Amygdala (tissue), 56 donors: ENCODE data around the gene SMARCD1.

Experiments
- DNase-seq, 56 donors: peaks; one replicate each; lab custom pipeline; 2025; lab: John Stamatoyannopoulos, UW

The SMARCD1 gene

GRCh38 chr12:50084775-50085614, at the start of gene SMARCD1:
Gene SMARCD1 (plus strand): TSS chr12:50085342. CDS start chr12:50085370, 28 bp downstream.
- DNase-seq: peak; percentile 63 to 95 (median 89)

DNA sequence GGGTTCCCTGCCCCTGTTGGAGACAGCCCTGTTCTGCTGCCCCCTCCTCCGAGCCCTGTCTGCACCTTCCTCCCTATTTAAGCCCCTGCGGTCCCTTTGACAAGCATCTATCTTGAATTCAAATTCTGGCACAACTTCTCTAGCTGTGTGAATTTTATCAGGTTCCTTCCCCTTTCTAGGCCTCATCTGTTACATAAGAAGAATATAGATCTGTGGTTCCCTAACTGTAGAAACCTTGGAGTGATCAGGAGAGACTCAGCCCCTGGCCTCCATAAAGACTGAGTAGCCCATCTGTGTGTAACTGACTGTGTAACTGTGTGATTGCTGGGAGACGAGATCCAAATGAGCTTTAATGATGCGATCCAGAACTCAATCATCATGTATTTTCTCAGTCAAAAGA, 46.8 kb upstream of the SMARCD1 start:
- DNase-seq: no peak

DNA sequence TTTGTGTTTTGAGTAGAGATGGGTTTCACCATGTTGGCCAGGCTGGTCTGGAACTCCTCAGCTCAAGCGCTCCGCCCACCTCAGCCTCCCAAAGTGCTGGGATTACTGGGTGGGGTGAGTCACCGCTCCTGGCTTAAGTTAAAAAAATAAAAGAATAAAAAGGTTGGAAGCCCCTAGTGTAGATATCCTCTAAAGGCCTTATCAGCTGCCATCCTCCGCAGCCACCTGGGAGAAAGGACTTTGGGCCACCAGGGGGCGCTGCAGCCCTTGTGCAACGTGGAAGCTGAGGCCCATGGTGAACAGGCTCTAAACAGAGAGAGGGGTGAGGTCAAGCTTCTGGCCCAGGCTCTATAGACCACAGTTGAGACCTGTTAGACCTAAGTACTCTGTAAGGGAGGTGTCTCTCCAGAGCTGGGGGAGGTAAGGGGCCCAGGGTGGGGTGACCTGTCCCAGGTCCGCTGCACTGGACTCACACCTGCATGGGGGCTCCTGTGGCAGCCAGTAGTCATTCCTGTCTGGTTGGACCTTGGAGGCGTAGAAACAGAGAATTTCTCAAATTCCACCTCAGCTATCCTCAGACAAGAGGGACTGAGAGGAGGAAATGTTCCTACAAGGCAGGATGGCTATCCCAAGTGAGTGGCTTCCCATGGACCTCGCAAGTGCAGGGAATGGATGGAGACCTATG, 45.8 kb upstream of the SMARCD1 start:
- peak in 49 of 56 donors; percentile 14 to 92 (median 60) for DNase-seq

GRCh38 chr12:50040657-50041056, 44.5 kb upstream of the SMARCD1 start:
- no peak for DNase-seq

DNA sequence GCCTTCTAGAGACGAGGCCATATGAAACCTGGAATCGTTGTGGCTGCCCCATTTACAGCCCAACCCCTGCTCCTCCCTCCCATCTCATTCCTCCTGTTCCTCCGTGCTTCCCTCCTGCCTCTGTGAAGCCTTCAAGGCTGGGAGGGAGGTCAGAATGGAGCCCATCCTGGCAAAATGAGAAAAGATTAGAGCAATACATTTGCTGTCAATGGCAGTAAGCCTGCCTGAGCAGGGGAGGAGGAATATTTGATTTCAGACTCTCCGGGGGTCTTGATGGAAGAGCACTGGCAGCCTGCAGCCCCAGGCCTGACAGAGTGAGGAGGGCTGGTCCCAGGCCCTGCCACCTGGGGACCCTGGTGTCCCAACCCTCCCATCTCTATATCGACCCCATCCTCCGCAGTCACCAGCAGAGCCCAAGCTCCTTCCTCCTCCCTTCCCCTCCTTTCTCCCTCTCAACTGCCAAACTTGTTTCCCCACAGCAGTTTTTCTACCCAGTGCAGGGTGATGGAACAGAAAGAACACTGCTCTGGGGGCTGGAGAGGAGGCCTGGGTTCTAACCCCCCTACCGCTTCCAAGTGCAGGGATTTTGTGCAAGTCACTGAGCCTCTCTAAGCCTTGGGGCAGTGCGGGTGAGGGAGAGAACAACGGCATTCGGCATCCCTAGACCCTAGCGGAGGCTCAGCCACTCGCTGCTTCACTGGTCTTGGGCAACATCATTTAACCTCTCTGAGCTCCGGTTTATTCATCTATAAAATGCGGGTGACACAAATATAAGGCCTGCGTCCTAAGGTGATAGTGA, 43.9 kb upstream of the SMARCD1 start:
- no peak for DNase-seq

DNA sequence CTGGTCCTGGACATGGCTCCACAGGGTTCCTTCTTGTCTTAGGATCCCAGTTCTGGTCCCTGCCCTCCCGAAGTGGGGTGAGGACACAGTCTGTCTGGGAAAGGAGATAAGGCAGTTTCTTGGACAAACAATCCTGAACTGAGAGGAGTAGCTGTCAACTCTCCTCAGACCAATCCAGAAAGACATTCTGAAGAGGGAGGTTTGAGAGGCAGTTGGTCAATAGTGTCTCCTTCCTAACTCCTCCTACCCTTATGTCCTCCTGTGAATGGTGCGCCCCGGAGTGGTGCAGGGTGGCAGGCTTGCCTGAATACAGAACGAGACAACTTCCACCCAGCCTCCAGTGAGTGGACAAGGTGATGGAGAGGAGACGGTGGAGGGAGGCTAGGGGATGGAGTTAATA, 43.2 kb upstream of the SMARCD1 start:
- DNase-seq: no peak

GRCh38 chr12:50042693-50043092, 42.4 kb upstream of the SMARCD1 start:
- DNase-seq: no peak

GRCh38 chr12:50043308-50043707, 41.8 kb upstream of the SMARCD1 start:
- no peak for DNase-seq

DNA sequence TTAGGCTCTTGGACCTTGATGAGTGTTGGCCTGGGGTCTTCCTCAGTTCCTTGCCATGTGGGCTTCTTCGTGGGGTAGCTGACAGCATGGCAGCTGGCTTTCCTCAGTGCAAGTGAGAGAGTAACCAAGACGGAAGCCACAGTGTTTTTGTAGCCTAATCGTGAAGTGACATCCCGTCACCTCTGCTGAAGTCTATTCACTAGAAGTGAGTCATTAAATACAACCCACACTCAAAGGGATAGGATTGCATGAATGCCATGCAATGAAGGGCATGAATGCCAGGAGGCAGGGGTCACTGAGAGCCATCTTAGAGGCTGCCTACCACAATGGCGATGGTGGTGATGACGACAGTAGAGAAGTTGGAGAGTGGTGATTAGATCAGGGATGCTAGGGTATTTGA, 41.3 kb upstream of the SMARCD1 start:
- DNase-seq: no peak

GRCh38 chr12:50047693-50048250, 37.4 kb upstream of the SMARCD1 start:
- no peak for DNase-seq

- no peak for DNase-seq
Measured at GRCh38 chr12:50049254-50050118, 35.7 kb upstream of the SMARCD1 start.

DNA sequence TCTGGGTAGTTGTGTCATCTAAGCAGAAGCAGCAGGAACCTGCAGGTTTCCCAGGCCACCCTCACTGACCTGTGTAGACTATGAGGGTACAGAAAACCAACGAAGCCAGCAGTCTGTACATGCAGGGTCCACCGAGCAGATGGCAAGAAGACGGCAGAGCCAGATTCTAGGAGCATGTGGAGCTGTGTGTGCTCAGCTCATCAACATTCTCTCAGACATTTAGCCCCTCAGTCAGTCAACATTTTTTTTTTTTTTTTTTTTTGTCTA, 35.1 kb upstream of the SMARCD1 start:
- DNase-seq: no peak

- DNase-seq: peak in 9 of 56 donors; percentile 10 to 33 (median 25)
Measured at GRCh38 chr12:50050410-50051098, 34.6 kb upstream of the SMARCD1 start.

DNA sequence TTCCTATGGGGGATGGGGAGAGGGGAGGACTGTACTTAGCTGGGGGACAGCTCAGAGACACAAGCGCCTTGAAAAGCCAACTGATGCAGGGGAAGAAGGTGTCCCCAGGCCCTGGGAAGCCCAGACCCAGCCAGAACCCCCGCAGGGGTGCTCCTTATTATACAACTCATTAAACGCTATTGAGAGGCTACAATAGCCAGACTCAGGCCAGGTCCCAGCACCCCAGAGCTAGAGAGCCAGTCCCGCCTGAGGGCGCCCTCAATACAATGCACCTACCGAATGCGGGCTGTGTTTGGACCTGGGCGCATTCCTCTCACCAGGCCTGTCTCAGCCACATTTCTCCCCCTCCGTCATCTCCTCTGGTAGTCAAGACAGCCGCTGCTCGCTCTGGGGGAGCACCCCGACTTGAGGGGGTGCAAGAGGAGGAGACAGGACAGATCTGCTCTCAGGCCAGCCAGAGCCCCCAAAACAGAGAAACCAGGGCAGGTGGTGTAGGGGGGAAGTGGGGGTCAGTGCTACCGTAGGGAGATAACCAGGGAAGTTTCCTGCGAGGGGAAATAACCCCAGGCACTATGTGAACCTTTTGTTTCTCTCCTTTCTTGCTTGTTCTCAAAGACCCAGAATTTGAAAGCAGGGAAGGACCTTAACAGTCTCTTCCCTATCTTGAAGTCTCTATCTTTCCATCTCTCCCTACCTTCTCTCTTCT, 33.9 kb upstream of the SMARCD1 start:
- DNase-seq: no peak

GRCh38 chr12:50052544-50052943, 32.6 kb upstream of the SMARCD1 start:
- no peak for DNase-seq

DNA sequence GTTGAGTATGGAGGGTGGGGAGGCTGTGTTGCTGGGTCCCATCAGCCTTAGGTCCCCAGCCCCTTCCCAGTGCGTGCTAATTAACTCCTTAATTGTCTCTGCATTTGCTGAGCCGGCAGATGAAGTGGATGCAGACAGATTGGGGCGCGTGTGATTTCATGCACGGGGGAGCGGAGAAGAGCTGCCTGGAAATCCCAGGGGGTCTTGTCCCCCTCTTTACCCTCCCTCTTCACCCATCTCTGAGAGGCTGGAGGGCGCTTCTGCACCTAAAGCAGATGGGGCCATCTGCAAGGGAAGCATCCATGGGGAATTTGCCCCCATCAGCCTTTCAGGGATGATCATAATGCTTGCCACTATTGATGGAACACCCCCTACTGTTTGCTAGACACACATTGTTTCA, 32.2 kb upstream of the SMARCD1 start:
- DNase-seq: no peak

DNA sequence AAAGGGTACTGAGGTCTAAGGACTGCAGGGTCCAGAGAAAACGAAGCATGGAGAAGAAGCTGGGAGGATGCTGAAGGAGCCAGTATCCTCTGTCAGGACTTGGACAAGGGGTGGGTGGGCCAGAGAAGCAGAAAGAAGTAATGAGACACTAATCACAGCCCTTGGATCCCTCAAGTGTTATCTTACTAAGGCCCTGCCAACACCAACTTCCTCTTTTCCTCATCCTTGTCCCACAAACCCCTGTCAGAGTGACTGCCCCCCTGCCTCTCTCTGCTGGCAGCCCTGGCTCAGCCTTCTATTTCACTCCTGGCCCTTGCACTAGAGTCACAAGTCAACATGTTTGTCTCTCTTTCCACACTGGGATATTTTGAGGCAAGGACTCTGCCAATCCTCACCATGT, 31.6 kb upstream of the SMARCD1 start:
- no peak for DNase-seq

GRCh38 chr12:50055831-50056638, 29.1 kb upstream of the SMARCD1 start:
- peak in 33 of 56 donors; percentile 9 to 69 (median 50) for DNase-seq
